Neuronal stem cell (in vitro differentiated cells): ENCODE results near the gene THBS2.

ENCODE experiments used
- DNase-seq: peaks from one replicate; pipeline ENCODE4 v3.0.0-alpha.2; 2013; ENCODE audit warnings: low spot score
- H2AFZ ChIP-seq: one replicate; pipeline ENCODE4 v1.6.1; 2013; ENCODE audit warnings: mild to moderate bottlenecking, low read length, inconsistent platforms
- H2AK5ac ChIP-seq: 2 replicates; pipeline ENCODE4 v1.6.1; 2013; ENCODE audit warnings: low read depth, mild to moderate bottlenecking, inconsistent platforms, low read length, moderate library complexity, mixed read lengths
- H2BK120ac ChIP-seq: 2 replicates; pipeline ENCODE4 v1.6.1; 2013; ENCODE audit warnings: low read depth, mild to moderate bottlenecking, inconsistent platforms, low read length, moderate library complexity, mixed read lengths
- H2BK12ac ChIP-seq: one replicate; pipeline ENCODE4 v1.6.1; 2013; ENCODE audit warnings: low read length, inconsistent platforms
- H2BK15ac ChIP-seq: 2 replicates; pipeline ENCODE4 v1.6.1; 2013; ENCODE audit warnings: mild to moderate bottlenecking, low read length, inconsistent platforms, mixed read lengths
- H2BK5ac ChIP-seq: one replicate; pipeline ENCODE4 v1.6.1; 2013; ENCODE audit warnings: inconsistent platforms, mild to moderate bottlenecking, low read length, moderate library complexity
- H3K14ac ChIP-seq: one replicate; pipeline ENCODE4 v1.6.1; 2013; ENCODE audit warnings: low read length, inconsistent platforms
- H3K18ac ChIP-seq: 2 replicates; pipeline ENCODE4 v1.6.1; 2013; ENCODE audit warnings: low read length, inconsistent platforms
- H3K23ac ChIP-seq: 2 replicates; pipeline ENCODE4 v1.6.1; 2013; ENCODE audit warnings: low read depth, mild to moderate bottlenecking, mixed read lengths, low read length, inconsistent platforms; ENCODE audit not compliant: poor library complexity
- H3K27ac ChIP-seq: replicated peaks from 3 replicates; pipeline ENCODE4 v1.5.1; 2013; ENCODE audit warnings: low read length, inconsistent platforms
- H3K27me3 ChIP-seq, 3 experiments: 2 replicates each; pipeline ENCODE4 v1.6.1; 2013; ENCODE audit warnings: low read length in 3 of 3, mild to moderate bottlenecking in 2 of 3, inconsistent platforms in 1 of 3, low read depth in 1 of 3, mixed read lengths in 1 of 3, moderate library complexity in 1 of 3; ENCODE audit not compliant: control insufficient read depth in 3 of 3, insufficient read depth in 3 of 3
- H3K36me3 ChIP-seq, 2 donors: replicated peaks in 1 of 2; 2 replicates each; pipeline ENCODE4 v1.6.1; 2013; ENCODE audit warnings: low read length in 2 of 2; ENCODE audit not compliant: control insufficient read depth in 2 of 2, insufficient read depth in 2 of 2
- H3K4ac ChIP-seq: 2 replicates; pipeline ENCODE4 v1.6.1; 2013; ENCODE audit warnings: inconsistent platforms, mild to moderate bottlenecking, low read length, moderate library complexity
- H3K4me1 ChIP-seq, 2 donors: 1 replicate in 1 of 2; 2 replicates in 1 of 2; pipeline ENCODE4 v1.6.1; 2013; ENCODE audit warnings: low read length in 2 of 2, low read depth in 1 of 2; ENCODE audit not compliant: control insufficient read depth in 2 of 2, insufficient read depth in 1 of 2
- H3K4me2 ChIP-seq: one replicate; pipeline ENCODE4 v1.6.1; 2013; ENCODE audit warnings: mild to moderate bottlenecking, low read length, inconsistent platforms; ENCODE audit not compliant: insufficient read depth, poor library complexity, severe bottlenecking
- H3K4me3 ChIP-seq, 2 donors: 2 replicates each; pipeline ENCODE4 v1.5.1; 2013; ENCODE audit warnings: low read length in 2 of 2, mild to moderate bottlenecking in 2 of 2, inconsistent platforms in 1 of 2, moderate library complexity in 1 of 2
- H3K79me1 ChIP-seq: one replicate; pipeline ENCODE4 v1.6.1; 2013; ENCODE audit warnings: low read depth, mild to moderate bottlenecking, inconsistent platforms, low read length, moderate library complexity
- H3K9ac ChIP-seq: one replicate; pipeline ENCODE4 v1.6.1; 2013; ENCODE audit warnings: mild to moderate bottlenecking, low read depth, low read length, inconsistent platforms; ENCODE audit not compliant: poor library complexity
- H3K9me3 ChIP-seq, 2 donors: replicated peaks in 1 of 2; 2 replicates each; pipeline versions ENCODE3 to v1.6.1; 2013; ENCODE audit warnings: low read length in 2 of 2, mild to moderate bottlenecking in 2 of 2, inconsistent platforms in 1 of 2, low read depth in 1 of 2, mixed read lengths in 1 of 2, moderate library complexity in 1 of 2; ENCODE audit not compliant: control insufficient read depth in 2 of 2, insufficient read depth in 1 of 2
- H4K8ac ChIP-seq: one replicate; pipeline ENCODE4 v1.6.1; 2013; ENCODE audit warnings: low read depth, mild to moderate bottlenecking, inconsistent platforms, low read length, moderate library complexity
- H4K91ac ChIP-seq: one replicate; pipeline ENCODE4 v1.6.1; 2013; ENCODE audit warnings: low read length, low read depth, mild to moderate bottlenecking, inconsistent platforms; ENCODE audit not compliant: poor library complexity
- WGBS, 2 donors: extraction: QIAGEN DNeasy Blood & Tissue Kit; methylation state at CpG; one replicate each; pipeline ENCODE4 v1.1.7; 2013; ENCODE audit warnings: missing lambda C conversion rate in 2 of 2, mixed read lengths in 1 of 2; ENCODE audit not compliant: insufficient read length in 2 of 2, insufficient replicate concordance in 1 of 2; ENCODE audit errors: extremely low coverage in 2 of 2; 5-methylcytosine and 5-hydroxymethylcytosine counted together

THBS2 gene

DNA sequence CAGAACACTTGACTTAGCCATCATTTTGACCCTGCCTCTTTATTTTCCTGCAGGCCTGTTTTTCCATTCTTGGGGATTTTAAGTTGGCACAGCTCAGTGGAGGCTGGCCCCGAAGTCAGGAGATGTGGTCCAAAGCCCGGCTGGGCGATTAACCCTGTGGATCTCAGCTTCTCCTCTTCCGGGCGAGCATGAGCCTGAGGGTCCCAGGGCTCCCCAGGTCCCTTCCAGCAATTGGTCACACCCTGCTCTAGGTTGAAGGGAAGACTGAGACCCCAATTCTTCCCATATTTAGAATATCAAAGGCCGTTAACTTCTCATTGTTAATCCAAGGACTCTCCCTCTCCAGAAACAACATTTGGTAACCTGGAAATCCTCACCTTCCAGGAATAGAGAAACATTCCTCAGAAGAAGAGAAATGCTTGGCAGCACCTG, 2.3 kb downstream of the THBS2 start:
- peaks cover 14 to 20% of the 10 kb centered on the region in 2 donors for H3K4me1 ChIP-seq
- no CpG with 5 or more reads among the region's 6 CpGs for whole genome bisulfite sequencing, 2 donors

DNA sequence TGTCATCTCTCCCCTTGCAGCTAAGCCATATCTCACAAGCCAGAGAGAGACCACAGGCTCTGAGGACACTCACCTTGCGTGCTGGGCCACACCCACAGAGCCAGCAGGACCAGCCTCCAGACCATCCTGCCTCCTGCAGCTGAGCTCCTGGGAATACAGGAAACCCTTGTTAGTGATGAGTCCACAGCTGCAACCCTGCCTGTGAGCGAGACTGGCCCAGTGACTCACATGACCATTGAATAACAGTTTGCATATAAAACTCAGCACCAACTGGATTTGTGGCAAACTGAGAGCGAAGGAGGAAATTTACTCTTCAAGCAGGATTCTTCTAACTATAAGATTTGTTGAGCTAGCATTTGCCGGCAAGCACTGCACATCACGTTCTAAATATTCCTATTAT, 3.0 kb downstream of the THBS2 start:
- Histone ChIP-seq H3K23ac (no peak overlapping the region), H3K14ac (no peak overlapping the region), H3K79me1 (no peaks in the 10 kb centered on the region), H4K91ac (no peak overlapping the region), H2BK12ac (no peak overlapping the region), H3K4me3 (no peak overlapping the region), H3K4me2 (no peak overlapping the region), H3K4me1 (peaks cover 14 to 20% of the 10 kb centered on the region in 2 donors), H3K9ac (no peak overlapping the region), H2BK120ac (no peak overlapping the region), H2BK15ac (no peak overlapping the region), H2BK5ac (no peak overlapping the region), H4K8ac (no peak overlapping the region), H2AK5ac (no peak overlapping the region), H3K18ac (no peak overlapping the region), H3K4ac (no peak overlapping the region), H3K36me3 (peaks cover 0 to 6% of the 10 kb centered on the region in 2 donors), H3K27ac (no peak overlapping the region), H2AFZ (no peak overlapping the region), H3K27me3 (peaks cover 0 to 42% (median 26%) of the 10 kb centered on the region in 3 experiments), H3K9me3 (peaks cover 0 to 9% of the 10 kb centered on the region in 2 donors)
- DNase-seq: no peak
- WGBS, 2 donors: no CpG with 5 or more reads among the region's 5 CpGs

More for the DNA sequence above, 2.3 kb downstream of the THBS2 start:
- Histone ChIP-seq H3K79me1 (no peaks in the 10 kb centered on the region), H2BK15ac (no peak overlapping the region), H3K9me3 (peaks cover 0 to 9% of the 10 kb centered on the region in 2 donors), H3K23ac (no peak overlapping the region), H3K4me2 (no peak overlapping the region), H4K91ac (no peak overlapping the region), H3K36me3 (peaks cover 0 to 6% of the 10 kb centered on the region in 2 donors), H2AK5ac (no peak overlapping the region), H3K4ac (no peak overlapping the region), H2BK12ac (no peak overlapping the region), H2BK5ac (no peak overlapping the region), H2BK120ac (no peak overlapping the region), H2AFZ (no peak overlapping the region), H3K18ac (no peak overlapping the region), H3K14ac (no peak overlapping the region), H3K4me3 (no peak overlapping the region), H3K27me3 (peaks cover 0 to 48% (median 26%) of the 10 kb centered on the region in 3 experiments), H3K9ac (no peak overlapping the region), H3K27ac (no peak overlapping the region), H4K8ac (no peak overlapping the region)
- no peak for DNase-seq

DNA sequence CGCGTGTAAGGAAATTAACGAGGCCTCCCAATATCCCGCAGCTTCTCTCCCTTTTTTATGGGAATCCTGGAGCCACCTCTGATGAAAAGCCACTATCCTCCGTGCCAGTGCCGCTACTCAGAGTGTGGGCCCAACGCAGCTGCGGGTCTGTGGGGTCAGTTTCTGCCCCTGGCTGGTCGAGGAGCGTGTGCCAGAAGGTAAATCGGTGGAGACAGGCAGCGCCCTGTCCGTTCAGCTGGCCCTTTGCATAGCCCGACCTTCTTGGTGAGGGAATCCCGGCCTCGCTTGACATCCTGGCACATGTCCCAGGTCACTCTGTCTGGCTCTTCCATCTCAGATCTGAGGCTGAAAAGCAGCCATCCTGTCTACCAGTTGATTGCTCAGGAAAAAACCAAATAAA, 4.6 kb downstream of the THBS2 start:
- H3K9ac ChIP-seq: no peak overlapping the region
- no peak overlapping the region for H2AK5ac ChIP-seq
- no peak overlapping the region for H2BK15ac ChIP-seq
- no peak overlapping the region for H3K4me2 ChIP-seq
- no peak for DNase-seq
- H3K27ac ChIP-seq: no peak overlapping the region
- no peak overlapping the region for H2BK120ac ChIP-seq
- H2BK5ac ChIP-seq: no peak overlapping the region
- H4K8ac ChIP-seq: no peak overlapping the region
- WGBS, 2 donors: no CpG with 5 or more reads among the region's 16 CpGs
- no peak overlapping the region for H3K18ac ChIP-seq
- peaks cover 13 to 14% of the 10 kb centered on the region in 2 donors for H3K4me1 ChIP-seq
- H3K27me3 ChIP-seq: peaks cover 0 to 26% (median 19%) of the 10 kb centered on the region in 3 experiments
- no peak overlapping the region for H3K4ac ChIP-seq
- no peak overlapping the region for H3K4me3 ChIP-seq
- H3K14ac ChIP-seq: peak overlapping the region; percentile 1
- H2AFZ ChIP-seq: no peak overlapping the region
- no peak overlapping the region for H3K23ac ChIP-seq
- H3K36me3 ChIP-seq: peaks cover 0 to 6% of the 10 kb centered on the region in 2 donors
- no peak overlapping the region for H4K91ac ChIP-seq
- H3K79me1 ChIP-seq: no peaks in the 10 kb centered on the region
- peaks cover 0 to 9% of the 10 kb centered on the region in 2 donors for H3K9me3 ChIP-seq
- no peak overlapping the region for H2BK12ac ChIP-seq

DNA sequence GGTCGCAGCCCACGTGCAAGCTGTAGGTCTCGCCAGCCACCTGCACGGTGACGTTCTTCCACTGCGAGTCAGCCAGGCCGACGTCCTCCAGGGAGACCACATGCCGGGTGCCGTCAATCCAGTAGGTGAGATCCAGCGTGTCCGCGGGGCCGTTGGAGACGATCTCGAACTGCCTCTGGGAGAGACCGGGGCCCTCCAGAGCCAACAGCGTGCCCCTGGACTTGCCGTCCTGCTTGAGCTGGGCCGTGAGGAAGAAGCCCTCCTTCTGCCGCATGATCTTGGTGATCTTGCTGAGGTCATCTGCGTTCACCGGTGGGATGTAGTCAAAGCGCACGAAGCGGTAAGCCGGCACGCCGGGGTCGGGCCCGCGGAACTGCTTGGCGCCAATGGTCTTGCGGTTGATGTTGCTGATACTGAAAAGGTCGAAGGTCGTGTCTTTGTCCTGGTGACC, 5.1 kb downstream of the THBS2 start:
- H3K4ac ChIP-seq: no peak overlapping the region
- H4K91ac ChIP-seq: no peak overlapping the region
- H3K18ac ChIP-seq: peak overlapping the region; percentile 69
- H4K8ac ChIP-seq: no peak overlapping the region
- peaks cover 0 to 21% (median 16%) of the 10 kb centered on the region in 3 experiments for H3K27me3 ChIP-seq
- H2BK5ac ChIP-seq: no peak overlapping the region
- peaks cover 0 to 9% of the 10 kb centered on the region in 2 donors for H3K9me3 ChIP-seq
- H2BK120ac ChIP-seq: no peak overlapping the region
- WGBS, 2 donors: no CpG with 5 or more reads among the region's 36 CpGs
- H2AK5ac ChIP-seq: no peak overlapping the region
- peak overlapping the region in 1 of 2 donors; percentile 71 for H3K4me3 ChIP-seq
- no peak for DNase-seq
- no peak overlapping the region for H3K4me2 ChIP-seq
- H3K27ac ChIP-seq: no peak overlapping the region
- peaks cover 0 to 6% of the 10 kb centered on the region in 2 donors for H3K36me3 ChIP-seq
- H2AFZ ChIP-seq: no peak overlapping the region
- peaks cover 11 to 13% of the 10 kb centered on the region in 2 donors for H3K4me1 ChIP-seq
- no peak overlapping the region for H3K14ac ChIP-seq
- peak overlapping the region; percentile 36 for H3K23ac ChIP-seq
- no peak overlapping the region for H2BK15ac ChIP-seq
- no peak overlapping the region for H2BK12ac ChIP-seq
- no peaks in the 10 kb centered on the region for H3K79me1 ChIP-seq
- no peak overlapping the region for H3K9ac ChIP-seq
